H9 (cell line): Measurements from ENCODE around the gene HTR2A. TPM values are rescaled to one million over a fixed set of nuclear protein-coding genes. Genes with fewer than 3 reads are reported as not detected.

Experiments used
- DNase-seq: peaks from one replicate; pipeline ENCODE4 v3.0.0-alpha.2; 2017
- H2AFZ ChIP-seq: one replicate; pipeline ENCODE4 v1.6.1; 2013; ENCODE audit warnings: mild to moderate bottlenecking, low read length, control low read depth, moderate library complexity
- H2AK5ac ChIP-seq: 2 replicates; pipeline ENCODE4 v1.6.1; 2013; ENCODE audit warnings: low read length, control low read depth, mixed read lengths; ENCODE audit not compliant: insufficient read length
- H2BK120ac ChIP-seq: one replicate; pipeline ENCODE4 v1.6.1; 2013; ENCODE audit warnings: low read depth, mild to moderate bottlenecking, low read length, control low read depth, inconsistent platforms; ENCODE audit not compliant: poor library complexity, severe bottlenecking
- H2BK12ac ChIP-seq: 2 replicates; pipeline ENCODE4 v1.6.1; 2013; ENCODE audit warnings: low read length, control low read depth, mixed read lengths, low read depth; ENCODE audit not compliant: insufficient read length
- H2BK15ac ChIP-seq: 2 replicates; pipeline ENCODE4 v1.6.1; 2013; ENCODE audit warnings: low read depth, low read length, control low read depth
- H2BK20ac ChIP-seq: one replicate; pipeline ENCODE4 v1.6.1; 2013; ENCODE audit warnings: low read depth, mild to moderate bottlenecking, low read length, control low read depth, inconsistent platforms; ENCODE audit not compliant: poor library complexity, severe bottlenecking
- H2BK5ac ChIP-seq: 2 replicates; pipeline ENCODE4 v1.6.1; 2013; ENCODE audit warnings: low read length, control low read depth, mixed read lengths; ENCODE audit not compliant: insufficient read length
- H3K14ac ChIP-seq: 2 replicates; pipeline ENCODE4 v1.6.1; 2013; ENCODE audit warnings: low read length, control low read depth; ENCODE audit not compliant: insufficient read depth
- H3K18ac ChIP-seq: 2 replicates; pipeline ENCODE4 v1.6.1; 2013; ENCODE audit warnings: low read depth, mild to moderate bottlenecking, mixed read lengths, low read length, control low read depth; ENCODE audit not compliant: insufficient read length
- H3K23ac ChIP-seq: 2 replicates; pipeline ENCODE4 v1.6.1; 2013; ENCODE audit warnings: low read length, control low read depth, mixed read lengths, low read depth; ENCODE audit not compliant: insufficient read length
- H3K23me2 ChIP-seq: 2 replicates; pipeline ENCODE4 v1.6.1; 2013; ENCODE audit warnings: low read depth, mild to moderate bottlenecking, mixed read lengths, low read length, control low read depth; ENCODE audit not compliant: insufficient read length, poor library complexity, severe bottlenecking
- H3K27ac ChIP-seq: 2 replicates; pipeline ENCODE4 v1.5.1; 2013; ENCODE audit warnings: low read length, control low read depth, mixed read lengths, low read depth; ENCODE audit not compliant: insufficient read length
- H3K27me3 ChIP-seq: 2 replicates; pipeline ENCODE4 v1.6.1; 2013; ENCODE audit warnings: low read length, control low read depth, inconsistent platforms; ENCODE audit not compliant: insufficient read depth
- H3K4ac ChIP-seq: 2 replicates; pipeline ENCODE4 v1.6.1; 2013; ENCODE audit warnings: low read depth, mild to moderate bottlenecking, control low read depth, inconsistent platforms, low read length, moderate library complexity
- H3K4me1 ChIP-seq: 2 replicates; pipeline ENCODE4 v1.6.1; 2013; ENCODE audit warnings: low read length, control low read depth, inconsistent platforms; ENCODE audit not compliant: insufficient read depth
- H3K4me2 ChIP-seq: 2 replicates; pipeline ENCODE4 v1.6.1; 2013; ENCODE audit warnings: low read length, control low read depth, mixed read lengths; ENCODE audit not compliant: insufficient read length, insufficient read depth
- H3K56ac ChIP-seq: 2 replicates; pipeline ENCODE4 v1.6.1; 2013; ENCODE audit warnings: low read depth, mild to moderate bottlenecking, mixed read lengths, low read length, control low read depth; ENCODE audit not compliant: insufficient read length
- H3K79me1 ChIP-seq: 2 replicates; pipeline ENCODE4 v1.6.1; 2013; ENCODE audit warnings: low read depth, mild to moderate bottlenecking, moderate library complexity, low read length, control low read depth, inconsistent platforms; ENCODE audit not compliant: insufficient read depth, poor library complexity, severe bottlenecking
- H3K79me2 ChIP-seq: 2 replicates; pipeline ENCODE4 v1.6.1; 2013; ENCODE audit warnings: low read length, control low read depth, inconsistent platforms; ENCODE audit not compliant: insufficient read depth
- H3K9ac ChIP-seq: 2 replicates; pipeline ENCODE4 v1.6.1; 2013; ENCODE audit warnings: low read length, control low read depth, mixed read lengths; ENCODE audit not compliant: insufficient read length; ENCODE audit errors: extremely low read depth
- H3K9me3 ChIP-seq: one replicate; pipeline ENCODE4 v1.6.1; 2013; ENCODE audit warnings: low read depth, low read length, inconsistent platforms; ENCODE audit not compliant: control insufficient read depth
- H3T11ph ChIP-seq: one replicate; pipeline ENCODE4 v1.6.1; 2013; ENCODE audit warnings: mild to moderate bottlenecking, low read length, control low read depth, inconsistent platforms
- H4K20me1 ChIP-seq: one replicate; pipeline ENCODE4 v1.6.1; 2013; ENCODE audit not compliant: control insufficient read depth, insufficient read length, insufficient read depth
- H4K5ac ChIP-seq: 2 replicates; pipeline ENCODE4 v1.6.1; 2013; ENCODE audit warnings: low read depth, mild to moderate bottlenecking, mixed read lengths, low read length, control low read depth; ENCODE audit not compliant: insufficient read length
- H4K8ac ChIP-seq: replicated peaks from 2 replicates; pipeline ENCODE4 v1.6.1; 2013; ENCODE audit warnings: low read length, control low read depth, mixed read lengths, low read depth; ENCODE audit not compliant: insufficient read length
- H4K91ac ChIP-seq: 2 replicates; pipeline ENCODE4 v1.6.1; 2013; ENCODE audit warnings: low read depth, mild to moderate bottlenecking, moderate library complexity, mixed read lengths, low read length, control low read depth; ENCODE audit not compliant: insufficient read length
- H3K27ac Mint-ChIP-seq, 3 experiments: 2 replicates in 2 of 3; 3 replicates in 1 of 3; pipeline ENCODE4 v1.8.0; 2020 to 2021; ENCODE audit warnings: mixed read lengths in 3 of 3, mild to moderate bottlenecking in 1 of 3, moderate library complexity in 1 of 3
- H3K27me3 Mint-ChIP-seq: 2 replicates; pipeline ENCODE4 v1.8.0; 2021; ENCODE audit warnings: low read depth, mild to moderate bottlenecking, moderate library complexity, mixed read lengths
- H3K36me3 Mint-ChIP-seq, 3 experiments: 2 replicates in 2 of 3; 3 replicates in 1 of 3; pipeline ENCODE4 v1.8.0; 2020 to 2021; ENCODE audit warnings: low read depth in 3 of 3, mixed read lengths in 3 of 3; ENCODE audit not compliant: insufficient read depth in 1 of 3
- H3K4me1 Mint-ChIP-seq, 2 experiments: 2 replicates each; pipeline ENCODE4 v1.8.0; 2020; ENCODE audit warnings: mixed read lengths in 2 of 2
- H3K4me3 Mint-ChIP-seq, 2 experiments: 2 replicates in 1 of 2; 3 replicates in 1 of 2; pipeline ENCODE4 v1.8.0; 2020 to 2021; ENCODE audit warnings: mild to moderate bottlenecking in 2 of 2, mixed read lengths in 2 of 2, moderate library complexity in 1 of 2
- H3K9me3 Mint-ChIP-seq, 2 experiments: 2 replicates in 1 of 2; 3 replicates in 1 of 2; pipeline ENCODE4 v1.8.0; 2020; ENCODE audit warnings: mild to moderate bottlenecking in 2 of 2, mixed read lengths in 2 of 2, moderate library complexity in 1 of 2
- WGBS: extraction: QIAGEN DNeasy Blood & Tissue Kit; methylation state at CpG from one replicate; pipeline ENCODE4 v1.1.7; 2013; ENCODE audit warnings: missing lambda C conversion rate, low lambda C conversion rate, mixed read lengths; ENCODE audit not compliant: insufficient read length; ENCODE audit errors: extremely low coverage; 5-methylcytosine and 5-hydroxymethylcytosine counted together
- total RNA-seq: library from RNA; stranded (reverse); gene quantifications from 2 replicates; pipeline ENCODE4 v1.2.1, GENCODE V29; 2021
- TF ChIP-seq, protein P1 (sequence below): fragments of 200-600 bp; sonication (generic); conservative IDR thresholded peaks from 3 replicates; pipeline ENCODE4 v1.8.0; 2021; ENCODE audit warnings: antibody characterized with exemption, mild to moderate bottlenecking

Gene HTR2A
- total RNA-seq, 1 experiment from 2014 or later, result not detected

DNA sequence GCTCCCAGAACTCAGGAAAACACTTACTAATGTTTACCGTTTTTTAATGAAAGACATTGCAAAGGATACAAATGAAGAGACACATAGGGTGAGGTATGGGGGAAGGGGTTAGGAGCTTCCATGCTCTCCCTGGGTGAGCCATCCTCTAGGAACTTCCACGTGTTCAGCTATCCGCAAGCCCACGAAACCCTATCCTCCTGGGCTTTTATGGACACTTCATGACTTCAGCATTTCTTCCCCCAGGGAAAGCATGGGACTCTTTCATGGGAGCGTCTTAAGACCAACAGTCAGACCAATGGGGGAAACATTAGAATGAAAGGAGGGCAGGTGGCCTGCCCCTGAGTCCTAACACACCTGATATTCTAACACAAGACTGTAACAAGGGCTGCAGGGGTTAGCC, 93.3 kb downstream of the HTR2A start:
- no peaks in the 10 kb centered on the region for H3K79me1 ChIP-seq
- H3T11ph ChIP-seq, result no peak overlapping the region
- H3K9me3 ChIP-seq, result no peaks in the 10 kb centered on the region
- no peaks in the 10 kb centered on the region for H3K27me3 ChIP-seq
- no peak overlapping the region for H3K18ac ChIP-seq
- no peaks in the 10 kb centered on the region for H4K20me1 ChIP-seq
- H3K23ac ChIP-seq, result no peak overlapping the region
- no peaks in the 10 kb centered on the region for H3K79me2 ChIP-seq
- H3K9ac ChIP-seq, result no peak overlapping the region
- Mint-ChIP-seq H3K27ac (no peak overlapping the region), H3K9me3 (no peaks in the 10 kb centered on the region), H3K4me3 (no peak overlapping the region), H3K27me3 (no peaks in the 10 kb centered on the region), H3K36me3 (no peaks in the 10 kb centered on the region), H3K4me1 (no peaks in the 10 kb centered on the region)
- H4K8ac ChIP-seq, result no peak overlapping the region
- no peak overlapping the region for H2AK5ac ChIP-seq
- no peak overlapping the region for H3K14ac ChIP-seq
- no peak overlapping the region for H3K4ac ChIP-seq
- no peak overlapping the region for H3K27ac ChIP-seq
- H2BK15ac ChIP-seq, result no peak overlapping the region
- H3K23me2 ChIP-seq, result no peaks in the 10 kb centered on the region
- H2BK5ac ChIP-seq, result no peak overlapping the region
- no peak overlapping the region for H2BK20ac ChIP-seq
- no peak overlapping the region for H2BK120ac ChIP-seq
- no peak overlapping the region for H3K4me2 ChIP-seq
- no peak overlapping the region for H4K5ac ChIP-seq
- no peak overlapping the region for H3K56ac ChIP-seq
- no peak for DNase-seq
- no peaks in the 10 kb centered on the region for H3K4me1 ChIP-seq
- WGBS, result no CpG with 5 or more reads among the region's 5 CpGs
- TF ChIP-seq, protein P1, sequence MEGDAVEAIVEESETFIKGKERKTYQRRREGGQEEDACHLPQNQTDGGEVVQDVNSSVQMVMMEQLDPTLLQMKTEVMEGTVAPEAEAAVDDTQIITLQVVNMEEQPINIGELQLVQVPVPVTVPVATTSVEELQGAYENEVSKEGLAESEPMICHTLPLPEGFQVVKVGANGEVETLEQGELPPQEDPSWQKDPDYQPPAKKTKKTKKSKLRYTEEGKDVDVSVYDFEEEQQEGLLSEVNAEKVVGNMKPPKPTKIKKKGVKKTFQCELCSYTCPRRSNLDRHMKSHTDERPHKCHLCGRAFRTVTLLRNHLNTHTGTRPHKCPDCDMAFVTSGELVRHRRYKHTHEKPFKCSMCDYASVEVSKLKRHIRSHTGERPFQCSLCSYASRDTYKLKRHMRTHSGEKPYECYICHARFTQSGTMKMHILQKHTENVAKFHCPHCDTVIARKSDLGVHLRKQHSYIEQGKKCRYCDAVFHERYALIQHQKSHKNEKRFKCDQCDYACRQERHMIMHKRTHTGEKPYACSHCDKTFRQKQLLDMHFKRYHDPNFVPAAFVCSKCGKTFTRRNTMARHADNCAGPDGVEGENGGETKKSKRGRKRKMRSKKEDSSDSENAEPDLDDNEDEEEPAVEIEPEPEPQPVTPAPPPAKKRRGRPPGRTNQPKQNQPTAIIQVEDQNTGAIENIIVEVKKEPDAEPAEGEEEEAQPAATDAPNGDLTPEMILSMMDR, result no peak
- H2BK12ac ChIP-seq, result no peak overlapping the region
- H4K91ac ChIP-seq, result no peak overlapping the region
- H2AFZ ChIP-seq, result no peak overlapping the region
